HepG2 (cell line): ENCODE results near the gene FBXL7. TPM values are rescaled to one million over a fixed set of nuclear protein-coding genes. Genes with fewer than 3 reads are reported as not detected.

Source experiments
- ATAC-seq: fragments of 200-7000 bp; cut with Tn5 transposase; 3 replicates; pipeline ENCODE4 v1.9.1; 2020; ENCODE audit warnings: mild to moderate bottlenecking, moderate library complexity
- BruUV-seq: library from RNA; stranded (reverse); fragments of 400-500 nt; replicated peaks from 2 replicates; lab custom pipeline; 2021; lab: Mats Ljungman, UMichigan
- CTCF ChIA-PET: fragments of 300-600 bp; formaldehyde crosslinking; extraction: SDS; loops from one replicate; lab custom pipeline; 2021; ENCODE audit warnings: low total read pairs, inconsistent platforms, low intra/inter-chr PET ratio; lab: Yijun Ruan, JAX
- POLR2A ChIA-PET: fragments of 350-600 bp; sonication (Branson Sonifier 250); formaldehyde crosslinking; loops from one replicate; lab custom pipeline; 2020; ENCODE audit warnings: antibody characterized with exemption, inconsistent platforms; lab: Yijun Ruan, JAX
- DNase-seq: peaks from one replicate; pipeline ENCODE4 v3.0.0-alpha.2; 2015; ENCODE audit warnings: low spot score
- FAIRE-seq: peaks from 3 replicates; lab custom pipeline; 2011; peaks lifted over from hg19 to GRCh38; lab: Jason Lieb, UNC
- H2AFZ ChIP-seq: one replicate; pipeline ENCODE4 v1.6.1; 2011; ENCODE audit warnings: low read length, inconsistent platforms
- H3K27ac ChIP-seq: fragments of 300-600 bp; 3 replicates; pipeline ENCODE4 v1.8.0; 2011; ENCODE audit warnings: mixed run types, mild to moderate bottlenecking, mixed read lengths, low read length, inconsistent platforms; ENCODE audit not compliant: insufficient read depth; ENCODE audit errors: extremely low read length
- H3K27me3 ChIP-seq, 2 experiments: fragments of 200-600 bp in 1 of 2; 2 replicates in 1 of 2; 3 replicates in 1 of 2; pipeline versions ENCODE4 v1.6.0 to v1.8.0; 2011; ENCODE audit warnings: low read length in 2 of 2, mild to moderate bottlenecking in 2 of 2, moderate library complexity in 2 of 2, inconsistent platforms in 1 of 2; ENCODE audit not compliant: insufficient read depth in 2 of 2, control insufficient read depth in 1 of 2
- H3K36me3 ChIP-seq, 2 experiments: fragments of 200-600 bp in 1 of 2; replicated peaks in 1 of 2; 2 replicates in 1 of 2; 3 replicates in 1 of 2; pipeline versions ENCODE4 v1.5.1 to v1.8.0; 2011; ENCODE audit warnings: low read length in 2 of 2, inconsistent platforms in 1 of 2; ENCODE audit not compliant: insufficient read depth in 2 of 2, control insufficient read depth in 1 of 2
- H3K4me1 ChIP-seq: 2 replicates; pipeline ENCODE4 v1.5.1; 2012; ENCODE audit warnings: low read length, inconsistent platforms; ENCODE audit not compliant: insufficient read depth
- H3K4me2 ChIP-seq: 2 replicates; pipeline ENCODE4 v1.6.0; 2011; ENCODE audit warnings: low read depth, low read length, inconsistent platforms
- H3K4me3 ChIP-seq, 3 experiments: fragments of 200-600 bp in 1 of 3; sonication (generic), shearing (Covaris generic) in 1 of 3; replicated peaks in 1 of 3; 2 replicates each; pipeline ENCODE4 v1.5.1; 2011 to 2016; ENCODE audit warnings: low read length in 3 of 3, inconsistent platforms in 2 of 3, low read depth in 2 of 3, mild to moderate bottlenecking in 2 of 3, control low read depth in 1 of 3, mixed read lengths in 1 of 3; ENCODE audit not compliant: insufficient read depth in 1 of 3
- H3K79me2 ChIP-seq: one replicate; pipeline ENCODE4 v1.6.1; 2011; ENCODE audit warnings: low read length, inconsistent platforms; ENCODE audit not compliant: insufficient read depth
- H3K9ac ChIP-seq: 2 replicates; pipeline ENCODE4 v1.6.0; 2011; ENCODE audit warnings: mild to moderate bottlenecking, low read depth, low read length, inconsistent platforms; ENCODE audit not compliant: insufficient read depth
- H3K9me3 ChIP-seq: 2 replicates; pipeline ENCODE4 v1.5.1; 2012; ENCODE audit warnings: mild to moderate bottlenecking, low read length
- H4K20me1 ChIP-seq: 2 replicates; pipeline ENCODE4 v1.6.0; 2011; ENCODE audit warnings: inconsistent platforms, mild to moderate bottlenecking, low read length, moderate library complexity; ENCODE audit not compliant: insufficient read depth
- ATM ChIP-seq: fragments of 450-650 bp; IDR thresholded peaks from 2 replicates; pipeline ENCODE4 v1.7.1; 2017; ENCODE audit warnings: mild to moderate bottlenecking, borderline replicate concordance
- DR1 ChIP-seq: sonication (generic); formaldehyde crosslinking; IDR thresholded peaks from 2 replicates; pipeline ENCODE4 v1.8.0; 2021; ENCODE audit warnings: mild to moderate bottlenecking, missing genetic modification reagents, inconsistent platforms
- EHMT2 ChIP-seq: fragments of 200-600 bp; sonication (generic); IDR thresholded peaks from 2 replicates; pipeline ENCODE4 v1.7.0; 2017; ENCODE audit warnings: antibody characterized with exemption, low read depth, low read length, borderline replicate concordance
- GPN1 ChIP-seq: sonication (generic); formaldehyde crosslinking; IDR thresholded peaks from 2 replicates; pipeline ENCODE4 v1.5.1; 2020; ENCODE audit warnings: missing genetic modification reagents, borderline replicate concordance
- MXI1 ChIP-seq: IDR thresholded peaks from 3 replicates; pipeline ENCODE4 v1.6.1; 2012; ENCODE audit warnings: low read depth, low read length, inconsistent platforms, borderline replicate concordance
- NR0B2 ChIP-seq: sonication (generic); formaldehyde crosslinking; IDR thresholded peaks from 2 replicates; pipeline ENCODE4 v1.4.0; 2020; ENCODE audit warnings: mild to moderate bottlenecking, missing genetic modification reagents
- PAX8 ChIP-seq: sonication (generic); formaldehyde crosslinking; IDR thresholded peaks from 2 replicates; pipeline ENCODE4 v1.8.0; 2022; ENCODE audit warnings: mild to moderate bottlenecking, missing genetic modification reagents, borderline replicate concordance
- RCOR2 ChIP-seq: IDR thresholded peaks from 2 replicates; pipeline ENCODE4 v1.6.1; 2016; ENCODE audit warnings: missing biosample characterization, missing genetic modification reagents
- SRSF1 ChIP-seq: fragments of 200-400 bp; formaldehyde crosslinking; optimal IDR thresholded peaks from 2 replicates; pipeline ENCODE3; 2017; ENCODE audit warnings: mild to moderate bottlenecking, low read depth, low read length, moderate library complexity
- ZNF44 ChIP-seq: sonication (generic); formaldehyde crosslinking; IDR thresholded peaks from 2 replicates; pipeline ENCODE4 v1.5.1; 2020; ENCODE audit warnings: mild to moderate bottlenecking, missing genetic modification reagents
- ZNF543 ChIP-seq: sonication (generic); formaldehyde crosslinking; IDR thresholded peaks from 2 replicates; pipeline ENCODE4 v1.4.0; 2020; ENCODE audit warnings: mild to moderate bottlenecking, missing genetic modification reagents
- ZNF552 ChIP-seq: sonication (generic); formaldehyde crosslinking; IDR thresholded peaks from 2 replicates; pipeline ENCODE4 v1.9.0; 2022; ENCODE audit warnings: missing genetic modification reagents, mild to moderate bottlenecking, borderline replicate concordance
- WGBS: methylation state at CpG from one replicate; pipeline ENCODE4 v1.1.6; 2017; ENCODE audit warnings: low lambda C conversion rate; 5-methylcytosine and 5-hydroxymethylcytosine counted together
- in situ Hi-C: cut with HindIII; loops from 2 replicates; pipeline ENCODE4 v1.10.0; 2017; ENCODE audit warnings: low pct_unique_long_range_greater_than_20kb; ENCODE audit not compliant: extremely low pct_ligation_motif_present
- intact Hi-C: fragments of 100-400 bp; cut with micrococcal nuclease; formaldehyde crosslinking; loops from one replicate; pipeline ENCODE4 v1.10.0; 2022; ENCODE audit not compliant: unreplicated experiment
- polyA plus RNA-seq, 8 experiments: library from polyadenylated mRNA; depleted of rRNA in 3 of 8; stranded (reverse) in 7 of 8; unstranded in 1 of 8; fragments of >200 nt; fragmentation: Illumina TruSeq in 4 of 8; extraction: Trizol in 4 of 8; gene quantifications; 2 replicates each; pipeline versions ENCODE4 v1.2.1 to v1.2.3, GENCODE V29; 2011 to 2016; ENCODE audit warnings: low read depth in 4 of 8, missing spikeins in 1 of 8, mixed read lengths in 1 of 8; ENCODE audit not compliant: insufficient read depth in 1 of 8
- total RNA-seq, 5 experiments: library from RNA; depleted of rRNA; stranded (reverse); fragments of >200 nt; fragmentation: Illumina TruSeq; extraction: Trizol; gene quantifications; 2 replicates each; pipeline ENCODE4 v1.2.3, GENCODE V29; 2016; ENCODE audit warnings: low read depth in 1 of 5

Gene FBXL7
- total and polyA plus RNA-seq, 2 of the 13 experiments (the other 11 are each of a cell fraction or from before 2014, with no cell fraction given) = 0.07 TPM; not detected in 1

- no peak for FAIRE-seq
Observed at GRCh38 chr5:15902066-15902465, 402.1 kb downstream of the FBXL7 start.

GRCh38 chr5:15904899-15905830 lies 405.2 kb downstream of the FBXL7 start:
- H3K27ac ChIP-seq = no peak overlapping the region
- no peaks in the 10 kb centered on the region for H3K36me3 ChIP-seq
- intact Hi-C loops = no loop called here
- no peak overlapping the region for H3K4me3 ChIP-seq
- 0% methylated on average over 2 of the region's 2 CpGs for WGBS
- in situ Hi-C loops = no loop called here
- TF ChIP-seq DR1 (CRISPR knock-in tag) (no peak), GPN1 (CRISPR knock-in tag) (no peak), EHMT2 (no peak), NR0B2 (CRISPR knock-in tag) (no peak), ATM (no peak), ZNF44 (CRISPR knock-in tag) (no peak), RCOR2 (CRISPR knock-in tag) (no peak), SRSF1 (no peak), ZNF552 (CRISPR knock-in tag) (no peak), MXI1 (no peak)
- no peaks in the 10 kb centered on the region for H3K79me2 ChIP-seq
- ChIA-PET CTCF (no interaction called here), POLR2A (no interaction called here)
- H3K9me3 ChIP-seq = no peaks in the 10 kb centered on the region
- H3K27me3 ChIP-seq = no peaks in the 10 kb centered on the region
- DNase-seq = no peak
- no peaks in the 10 kb centered on the region for H4K20me1 ChIP-seq
- no peaks in the 10 kb centered on the region for H3K4me1 ChIP-seq
- no peak for ATAC-seq
- BruUV-seq = no TSS peak
- no peak overlapping the region for H3K9ac ChIP-seq
- FAIRE-seq = no peak
- no peak overlapping the region for H2AFZ ChIP-seq
- H3K4me2 ChIP-seq = no peak overlapping the region

More at GRCh38 chr5:15902066-15902465, 402.1 kb downstream of the FBXL7 start:
- DNase-seq (no peak), ATAC-seq (no peak)
- no peak overlapping the region for H3K4me2 ChIP-seq
- 3% methylated on average over 6 of the region's 6 CpGs for WGBS
- H3K9ac ChIP-seq = no peak overlapping the region
- no peaks in the 10 kb centered on the region for H3K9me3 ChIP-seq
- intact Hi-C loops (no loop called here), in situ Hi-C loops (no loop called here)
- CTCF ChIA-PET = no interaction called here
- no peaks in the 10 kb centered on the region for H3K36me3 ChIP-seq
- TF ChIP-seq ZNF543 (CRISPR knock-in tag) (no peak), PAX8 (no peak)
- no peaks in the 10 kb centered on the region for H3K27me3 ChIP-seq
- H3K4me1 ChIP-seq = no peaks in the 10 kb centered on the region
- H3K4me3 ChIP-seq = no peak overlapping the region
- no TSS peak for BruUV-seq
- no peak overlapping the region for H3K27ac ChIP-seq
- no peak overlapping the region for H2AFZ ChIP-seq
- no peaks in the 10 kb centered on the region for H3K79me2 ChIP-seq
- POLR2A ChIA-PET = no interaction called here
- no peaks in the 10 kb centered on the region for H4K20me1 ChIP-seq
